Upper lobe of left lung (tissue), 6 donors: Measurements from ENCODE around the gene KCNJ5. TPM values are rescaled to one million over a fixed set of nuclear protein-coding genes. Genes with fewer than 3 reads are reported as not detected.

Experiments used
- ATAC-seq, 2 donors: fragments of 200-7000 bp; cut with Tn5 transposase; one replicate each; pipeline ENCODE4 v1.9.1; 2022; ENCODE audit warnings: mild to moderate bottlenecking in 2 of 2, moderate library complexity in 2 of 2; ENCODE audit not compliant: low FRiP score in 2 of 2
- DNase-seq, 2 donors: peaks; one replicate each; pipeline ENCODE4 v3.0.0-alpha.2; 2019 to 2020
- H3K27ac ChIP-seq, 4 donors: fragments of 200-600 bp; sonication (generic); one replicate each; pipeline ENCODE4 v1.5.1; 2016 to 2019
- H3K27me3 ChIP-seq, 4 donors: fragments of 200-600 bp; sonication (generic); one replicate each; pipeline ENCODE4 v1.5.1; 2017 to 2019
- H3K36me3 ChIP-seq, 4 donors: fragments of 200-600 bp; sonication (generic); one replicate each; pipeline ENCODE4 v1.5.1; 2016 to 2019
- H3K4me1 ChIP-seq, 4 donors: fragments of 200-600 bp; sonication (generic); one replicate each; pipeline ENCODE4 v1.5.1; 2018 to 2019
- H3K4me3 ChIP-seq, 4 donors: fragments of 200-600 bp; sonication (generic); one replicate each; pipeline ENCODE4 v1.5.1; 2017 to 2019; ENCODE audit warnings: mild to moderate bottlenecking in 2 of 4, moderate library complexity in 1 of 4
- H3K9me3 ChIP-seq, 4 donors: fragments of 200-600 bp; sonication (generic); one replicate each; pipeline ENCODE4 v1.5.1; 2018 to 2019
- CTCF ChIP-seq, 6 experiments: fragments of 450-650 bp in 4 of 6; fragments of 200-600 bp in 2 of 6; sonication (generic) in 2 of 6; IDR thresholded peaks; one replicate each; pipeline ENCODE4 v1.5.1; 2016 to 2019; ENCODE audit warnings: antibody characterized with exemption in 6 of 6
- EP300 ChIP-seq, 4 donors: sonication (generic); formaldehyde crosslinking; IDR thresholded peaks; one replicate each; pipeline ENCODE4 v1.5.1; 2017; ENCODE audit warnings: antibody characterized with exemption in 4 of 4, control low read depth in 2 of 4
- POLR2A ChIP-seq, 4 donors: fragments of 450-650 bp; IDR thresholded peaks; one replicate each; pipeline ENCODE4 v1.5.1; 2016 to 2017; ENCODE audit warnings: antibody characterized with exemption in 4 of 4, mild to moderate bottlenecking in 2 of 4
- POLR2AphosphoS5 ChIP-seq, 2 donors: sonication (generic); formaldehyde crosslinking; IDR thresholded peaks; one replicate each; pipeline ENCODE4 v1.5.1; 2017; ENCODE audit warnings: antibody characterized with exemption in 2 of 2
- WGBS, 2 donors: methylation state at CpG; one replicate each; pipeline ENCODE4 v1.1.5; 2017 to 2018; 5-methylcytosine and 5-hydroxymethylcytosine counted together
- total RNA-seq, 6 donors: library from RNA; depleted of rRNA in 4 of 6; stranded (reverse); fragments of >200 nt in 4 of 6; gene quantifications; one replicate each; pipeline versions ENCODE4 v1.1.0 to v1.2.1, GENCODE V29; 2016 to 2021
- donor health status: DM: no; HTN: no; CAD: no; lungs with moderate emphysema.
- donor health status: DM: no; HTN: yes; CAD: no; lungs with severe emphysema.

KCNJ5 gene
- total RNA-seq, 6 donors from 2014 or later = 1.5 to 7.5 (median 4.9) TPM

- no peaks in the 10 kb centered on the region for H3K36me3 ChIP-seq
- no peak for ATAC-seq
- H3K27me3 ChIP-seq = no peaks in the 10 kb centered on the region
- no peak overlapping the region for H3K27ac ChIP-seq
- TF ChIP-seq EP300 (IDR thresholded peaks at IDR 0.05) (no peak), POLR2AphosphoS5 (IDR thresholded peaks at IDR 0.05) (no peak), CTCF (IDR thresholded peaks at IDR 0.05) (no peak), POLR2A (IDR thresholded peaks at IDR 0.05) (no peak)
- 78% methylated on average over 7 of the region's 7 CpGs for WGBS, 2 donors
- no peak overlapping the region for H3K4me3 ChIP-seq
- no peak for DNase-seq
- no peaks in the 10 kb centered on the region for H3K4me1 ChIP-seq
- no peaks in the 10 kb centered on the region for H3K9me3 ChIP-seq
These were observed 32.9 kb downstream of the KCNJ5 start for GRCh38 chr11:128924104-128924503.

- no peaks in the 10 kb centered on the region for H3K36me3 ChIP-seq
- no peaks in the 10 kb centered on the region for H3K27me3 ChIP-seq
- DNase-seq (no peak), ATAC-seq (no peak)
- TF ChIP-seq POLR2A (IDR thresholded peaks at IDR 0.05) (no peak), EP300 (IDR thresholded peaks at IDR 0.05) (no peak), POLR2AphosphoS5 (IDR thresholded peaks at IDR 0.05) (no peak), CTCF (IDR thresholded peaks at IDR 0.05) (no peak)
- WGBS, 2 donors = 79 to 83% methylated on average over 16 of the region's 16 CpGs
- H3K4me3 ChIP-seq = no peak overlapping the region
- no peaks in the 10 kb centered on the region for H3K4me1 ChIP-seq
- H3K27ac ChIP-seq = no peak overlapping the region
- H3K9me3 ChIP-seq = no peaks in the 10 kb centered on the region
These were observed 33.5 kb downstream of the KCNJ5 start for GRCh38 chr11:128924510-128925249.

- Histone ChIP-seq H3K27ac (no peak overlapping the region), H3K4me1 (no peaks in the 10 kb centered on the region), H3K36me3 (no peaks in the 10 kb centered on the region), H3K4me3 (no peak overlapping the region), H3K9me3 (no peaks in the 10 kb centered on the region), H3K27me3 (no peaks in the 10 kb centered on the region)
- TF ChIP-seq POLR2A (IDR thresholded peaks at IDR 0.05) (no peak), CTCF (IDR thresholded peaks at IDR 0.05) (no peak), EP300 (IDR thresholded peaks at IDR 0.05) (no peak), POLR2AphosphoS5 (IDR thresholded peaks at IDR 0.05) (no peak)
- ATAC-seq = no peak
- no peak for DNase-seq
- 73 to 75% methylated on average over 2 of the region's 2 CpGs for WGBS, 2 donors
These were observed 34.1 kb downstream of the KCNJ5 start for GRCh38 chr11:128925250-128925600.

- 68 to 70% methylated on average over 3 of the region's 3 CpGs for WGBS, 2 donors
- H3K27me3 ChIP-seq = no peaks in the 10 kb centered on the region
- H3K27ac ChIP-seq = no peak overlapping the region
- no peaks in the 10 kb centered on the region for H3K36me3 ChIP-seq
- ATAC-seq = no peak
- no peaks in the 10 kb centered on the region for H3K9me3 ChIP-seq
- no peak overlapping the region for H3K4me3 ChIP-seq
- TF ChIP-seq EP300 (IDR thresholded peaks at IDR 0.05) (no peak), POLR2A (IDR thresholded peaks at IDR 0.05) (no peak), POLR2AphosphoS5 (IDR thresholded peaks at IDR 0.05) (no peak), CTCF (IDR thresholded peaks at IDR 0.05) (no peak)
- no peaks in the 10 kb centered on the region for H3K4me1 ChIP-seq
- no peak for DNase-seq
These were observed 34.8 kb downstream of the KCNJ5 start for GRCh38 chr11:128926000-128926399.
